IMR-90 (cell line): ENCODE data around the gene NECAB2. TPM values are rescaled to one million over a fixed set of nuclear protein-coding genes. Genes with fewer than 3 reads are reported as not detected.

ENCODE experiments used
- ATAC-seq: fragments of 200-7000 bp; cut with Tn5 transposase; 2 replicates; pipeline ENCODE4 v1.9.1; 2020; ENCODE audit warnings: low read depth, mild to moderate bottlenecking, moderate library complexity
- BruUV-seq: library from RNA; stranded (reverse); fragments of 400-500 nt; replicated peaks from 2 replicates; lab custom pipeline; 2021; lab: Mats Ljungman, UMichigan
- CTCF ChIA-PET: fragments of 300-600 bp; formaldehyde crosslinking; extraction: SDS; loops from one replicate; lab custom pipeline; 2021; ENCODE audit warnings: antibody characterized with exemption; lab: Yijun Ruan, JAX
- POLR2A ChIA-PET: fragments of 300-600 bp; sonication (Branson Sonifier 250); formaldehyde crosslinking; loops from one replicate; lab custom pipeline; 2022; ENCODE audit warnings: antibody characterized with exemption; ENCODE audit not compliant: unreplicated experiment; lab: Charles Lee
- DNase-seq: peaks from one replicate; pipeline ENCODE4 v3.0.0; 2013
- H2AFZ ChIP-seq: replicated peaks from 2 replicates; pipeline ENCODE3; 2013; ENCODE audit warnings: low read length, mild to moderate bottlenecking; ENCODE audit not compliant: poor library complexity
- H2AK5ac ChIP-seq: 2 replicates; pipeline ENCODE4 v1.6.1; 2013; ENCODE audit warnings: low read depth, low read length, inconsistent platforms
- H2AK9ac ChIP-seq: replicated peaks from 2 replicates; pipeline ENCODE3; 2013; ENCODE audit warnings: mild to moderate bottlenecking, low read depth, low read length, moderate library complexity; ENCODE audit not compliant: poor library complexity
- H2BK120ac ChIP-seq: 2 replicates; pipeline ENCODE4 v1.6.1; 2013; ENCODE audit warnings: low read depth, low read length, inconsistent platforms
- H2BK15ac ChIP-seq: 3 replicates; pipeline ENCODE4 v1.6.1; 2013; ENCODE audit warnings: low read depth, low read length, inconsistent platforms
- H2BK20ac ChIP-seq: 2 replicates; pipeline ENCODE4 v1.6.1; 2013; ENCODE audit warnings: low read depth, mild to moderate bottlenecking, inconsistent platforms, low read length, moderate library complexity
- H2BK5ac ChIP-seq: 2 replicates; pipeline ENCODE4 v1.6.1; 2013; ENCODE audit warnings: mild to moderate bottlenecking, low read depth, low read length, inconsistent platforms; ENCODE audit not compliant: poor library complexity, severe bottlenecking
- H3K14ac ChIP-seq: replicated peaks from 2 replicates; pipeline ENCODE4 v1.6.1; 2013; ENCODE audit warnings: low read depth, low read length, inconsistent platforms
- H3K18ac ChIP-seq: 2 replicates; pipeline ENCODE4 v1.6.1; 2013; ENCODE audit warnings: low read depth, low read length, control low read depth
- H3K23ac ChIP-seq: 2 replicates; pipeline ENCODE4 v1.6.1; 2013; ENCODE audit warnings: low read depth, low read length, inconsistent platforms
- H3K27ac ChIP-seq: 2 replicates; pipeline ENCODE4 v1.5.1; 2013; ENCODE audit warnings: mild to moderate bottlenecking, control low read depth, low read length; ENCODE audit not compliant: insufficient read depth
- H3K27me3 ChIP-seq: 2 replicates; pipeline ENCODE4 v1.6.1; 2013; ENCODE audit warnings: low read length; ENCODE audit not compliant: control insufficient read depth, insufficient read depth
- H3K36me3 ChIP-seq: 2 replicates; pipeline ENCODE4 v1.6.1; 2013; ENCODE audit warnings: low read length, mixed read lengths; ENCODE audit not compliant: control insufficient read depth, insufficient read depth
- H3K4ac ChIP-seq: 2 replicates; pipeline ENCODE4 v1.6.1; 2013; ENCODE audit warnings: low read depth, low read length, inconsistent platforms
- H3K4me1 ChIP-seq: 2 replicates; pipeline ENCODE4 v1.6.1; 2013; ENCODE audit warnings: low read length, mixed read lengths; ENCODE audit not compliant: control insufficient read depth, insufficient read depth
- H3K4me2 ChIP-seq: 2 replicates; pipeline ENCODE4 v1.6.1; 2013; ENCODE audit warnings: low read depth, mild to moderate bottlenecking, control low read depth, low read length, moderate library complexity
- H3K4me3 ChIP-seq: 2 replicates; pipeline ENCODE4 v1.5.1; 2013; ENCODE audit warnings: low read depth, mild to moderate bottlenecking, control low read depth, low read length, moderate library complexity; ENCODE audit not compliant: insufficient read depth
- H3K56ac ChIP-seq: 2 replicates; pipeline ENCODE4 v1.6.1; 2013; ENCODE audit warnings: low read length, inconsistent platforms; ENCODE audit not compliant: insufficient read depth; ENCODE audit errors: extremely low read depth
- H3K79me1 ChIP-seq, 2 experiments: 2 replicates each; pipeline ENCODE4 v1.6.1; 2013; ENCODE audit warnings: low read length in 2 of 2, inconsistent platforms in 1 of 2, low read depth in 1 of 2
- H3K9ac ChIP-seq: 2 replicates; pipeline ENCODE4 v1.6.1; 2013; ENCODE audit warnings: low read depth, low read length, control low read depth
- H3K9me1 ChIP-seq: 2 replicates; pipeline ENCODE4 v1.6.1; 2013; ENCODE audit warnings: low read length, inconsistent platforms; ENCODE audit not compliant: insufficient read depth
- H3K9me3 ChIP-seq: 2 replicates; pipeline ENCODE4 v1.6.1; 2013; ENCODE audit warnings: low read length; ENCODE audit not compliant: control insufficient read depth, insufficient read depth
- H4K20me1 ChIP-seq: 2 replicates; pipeline ENCODE4 v1.6.1; 2013; ENCODE audit warnings: low read length, inconsistent platforms; ENCODE audit not compliant: insufficient read depth
- H4K5ac ChIP-seq: 2 replicates; pipeline ENCODE4 v1.6.1; 2013; ENCODE audit warnings: mild to moderate bottlenecking, low read depth, low read length, control low read depth
- H4K8ac ChIP-seq, 2 experiments: 2 replicates each; pipeline ENCODE4 v1.6.1; 2013; ENCODE audit warnings: low read depth in 2 of 2, low read length in 2 of 2, control low read depth in 1 of 2, inconsistent platforms in 1 of 2
- H4K91ac ChIP-seq: 2 replicates; pipeline ENCODE4 v1.6.1; 2013; ENCODE audit warnings: low read depth, low read length, inconsistent platforms; ENCODE audit not compliant: insufficient read depth
- BHLHE40 ChIP-seq: fragments of 150-350 bp; IDR thresholded peaks from 2 replicates; pipeline ENCODE4 v1.6.1; 2016; ENCODE audit warnings: mild to moderate bottlenecking, low read depth, low read length
- CEBPB ChIP-seq: IDR thresholded peaks from 2 replicates; pipeline ENCODE4 v1.6.1; 2012; ENCODE audit warnings: low read depth, low read length, improper control_type of control experiment
- FOS ChIP-seq: fragments of 150-350 bp; IDR thresholded peaks from 2 replicates; pipeline ENCODE4 v1.6.1; 2016; ENCODE audit warnings: low read depth, low read length
- MAFK ChIP-seq: IDR thresholded peaks from 2 replicates; pipeline ENCODE4 v1.6.1; 2012; ENCODE audit warnings: low read depth, low read length, improper control_type of control experiment
- MXI1 ChIP-seq: IDR thresholded peaks from 2 replicates; pipeline ENCODE4 v1.6.1; 2012; ENCODE audit warnings: low read depth, mild to moderate bottlenecking, low read length, moderate library complexity, borderline replicate concordance
- NFE2L2 ChIP-seq: fragments of 150-350 bp; IDR thresholded peaks from 2 replicates; pipeline ENCODE4 v1.6.1; 2016; ENCODE audit warnings: low read depth, mild to moderate bottlenecking, low read length
- RFX5 ChIP-seq: IDR thresholded peaks from 2 replicates; pipeline ENCODE4 v1.8.0; 2012; ENCODE audit warnings: low read depth, mild to moderate bottlenecking, low read length, moderate library complexity
- SMC3 ChIP-seq: fragments of 150-350 bp; IDR thresholded peaks from 2 replicates; pipeline ENCODE4 v1.6.1; 2016; ENCODE audit warnings: low read depth, mild to moderate bottlenecking, antibody characterized with exemption, low read length, moderate library complexity
- WGBS, 2 experiments: methylation state at CpG; one replicate each; pipeline versions ENCODE4 v1.1.5 to v1.1.7; 2013; ENCODE audit warnings: missing lambda C conversion rate in 2 of 2; ENCODE audit not compliant: insufficient read length in 1 of 2; ENCODE audit errors: extremely low coverage in 2 of 2; 5-methylcytosine and 5-hydroxymethylcytosine counted together
- dilution Hi-C: fragments of 300-500 bp; cut with HindIII; formaldehyde crosslinking; loops from one replicate; pipeline ENCODE4 v1.14.3; 2018; ENCODE audit warnings: low sequenced_read_pairs; ENCODE audit not compliant: unreplicated experiment
- in situ Hi-C: fragments of 300-500 bp; cut with MboI; formaldehyde crosslinking; loops from 3 replicates; pipeline ENCODE4 v1.14.3; 2019; ENCODE audit warnings: low sequenced_read_pairs, inconsistent platforms, mixed read lengths
- intact Hi-C: fragments of 100-400 bp; cut with micrococcal nuclease; formaldehyde crosslinking; loops from 2 replicates; pipeline ENCODE4 v1.10.0; 2022
- polyA plus RNA-seq, 3 experiments: library from polyadenylated mRNA; depleted of rRNA; stranded (reverse); fragments of >200 nt; gene quantifications; 2 replicates each; pipeline ENCODE4 v1.2.3, GENCODE V29; 2012; ENCODE audit warnings: low replicate concordance in 1 of 3
- total RNA-seq: library from RNA; depleted of rRNA; stranded (reverse); fragments of >200 nt; gene quantifications from 2 replicates; pipeline ENCODE4 v1.2.3, GENCODE V29; 2012
- TF ChIP-seq, protein P1 (sequence below): fragments of 150-350 bp; IDR thresholded peaks from 2 replicates; pipeline ENCODE4 v1.6.1; 2017; ENCODE audit warnings: mild to moderate bottlenecking, antibody characterized with exemption, low read length, low read depth
- TF ChIP-seq, protein P2 (sequence below): conservative IDR thresholded peaks from 2 replicates; pipeline ENCODE4 v1.5.1; 2012; ENCODE audit warnings: mild to moderate bottlenecking, low read depth, low read length, improper control_type of control experiment

The NECAB2 gene
- total and polyA plus RNA-seq, 2 of the 4 experiments (the other 2 are of a cell fraction) = 0.27 TPM; not detected in 1

DNA sequence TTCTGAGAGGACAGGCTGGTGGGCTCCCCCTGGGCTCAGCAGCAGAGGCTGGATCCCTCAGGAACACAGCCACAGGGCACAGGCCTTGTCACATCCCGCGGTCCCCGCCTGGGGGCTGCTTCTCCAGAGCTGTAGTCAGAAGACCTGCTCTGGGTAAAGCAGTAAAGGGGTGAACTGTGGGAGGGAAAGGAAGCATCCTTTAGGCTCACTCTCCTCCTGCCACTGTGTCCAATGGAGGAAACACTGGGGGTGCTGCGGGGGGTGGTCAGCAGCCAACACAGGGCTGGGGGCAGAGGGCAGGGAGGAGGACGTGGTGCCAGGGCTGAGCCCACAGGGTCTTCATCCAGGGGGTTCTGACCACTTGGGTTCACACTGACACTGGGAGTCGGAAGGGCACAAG is 79.6 kb downstream of the NECAB2 start:
- H2BK20ac ChIP-seq = no peak overlapping the region
- H3K9me3 ChIP-seq = no peaks in the 10 kb centered on the region
- POLR2A ChIA-PET = no interaction called here
- H3K18ac ChIP-seq = no peak overlapping the region
- CTCF ChIA-PET = no interaction called here
- no peak overlapping the region for H3K56ac ChIP-seq
- H3K4me2 ChIP-seq = no peak overlapping the region
- H3K27ac ChIP-seq = no peak overlapping the region
- H2AFZ ChIP-seq = no peak overlapping the region
- H2AK5ac ChIP-seq = no peak overlapping the region
- H3K27me3 ChIP-seq = peaks cover 12% of the 10 kb centered on the region
- H2BK5ac ChIP-seq = no peak overlapping the region
- no peak overlapping the region for H3K4me3 ChIP-seq
- no peak overlapping the region for H3K14ac ChIP-seq
- 100% methylated on average over 1 of the region's 6 CpGs; no CpG with 5 or more reads in 1 of the 2 experiments for WGBS, 2 experiments
- no peak for ATAC-seq
- no peak overlapping the region for H4K91ac ChIP-seq
- H3K9ac ChIP-seq = no peak overlapping the region
- no peak for DNase-seq
- no peak overlapping the region for H4K5ac ChIP-seq
- H4K20me1 ChIP-seq = 0 out of 2 replicates have a peak, but pooled peaks cover 3% of the 10 kb centered on the region
- dilution Hi-C loops (no loop called here), intact Hi-C loops (no loop called here), in situ Hi-C loops (no loop called here)
- no peaks in the 10 kb centered on the region for H3K4me1 ChIP-seq
- H3K9me1 ChIP-seq = no peaks in the 10 kb centered on the region
- H3K79me1 ChIP-seq = no peaks in the 10 kb centered on the region
- no peak overlapping the region for H4K8ac ChIP-seq
- no peak overlapping the region for H3K4ac ChIP-seq
- H2AK9ac ChIP-seq = no peak overlapping the region
- peaks cover 12% of the 10 kb centered on the region for H3K36me3 ChIP-seq
- no peak overlapping the region for H2BK120ac ChIP-seq
- no TSS peak for BruUV-seq
- TF ChIP-seq MAFK (no peak), SMC3 (no peak), BHLHE40 (no peak), RFX5 (no peak), FOS (no peak), MXI1 (no peak), NFE2L2 (no peak), CEBPB (no peak)
- TF ChIP-seq, protein P1, sequence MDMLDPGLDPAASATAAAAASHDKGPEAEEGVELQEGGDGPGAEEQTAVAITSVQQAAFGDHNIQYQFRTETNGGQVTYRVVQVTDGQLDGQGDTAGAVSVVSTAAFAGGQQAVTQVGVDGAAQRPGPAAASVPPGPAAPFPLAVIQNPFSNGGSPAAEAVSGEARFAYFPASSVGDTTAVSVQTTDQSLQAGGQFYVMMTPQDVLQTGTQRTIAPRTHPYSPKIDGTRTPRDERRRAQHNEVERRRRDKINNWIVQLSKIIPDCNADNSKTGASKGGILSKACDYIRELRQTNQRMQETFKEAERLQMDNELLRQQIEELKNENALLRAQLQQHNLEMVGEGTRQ = no peak
- TF ChIP-seq, protein P2, sequence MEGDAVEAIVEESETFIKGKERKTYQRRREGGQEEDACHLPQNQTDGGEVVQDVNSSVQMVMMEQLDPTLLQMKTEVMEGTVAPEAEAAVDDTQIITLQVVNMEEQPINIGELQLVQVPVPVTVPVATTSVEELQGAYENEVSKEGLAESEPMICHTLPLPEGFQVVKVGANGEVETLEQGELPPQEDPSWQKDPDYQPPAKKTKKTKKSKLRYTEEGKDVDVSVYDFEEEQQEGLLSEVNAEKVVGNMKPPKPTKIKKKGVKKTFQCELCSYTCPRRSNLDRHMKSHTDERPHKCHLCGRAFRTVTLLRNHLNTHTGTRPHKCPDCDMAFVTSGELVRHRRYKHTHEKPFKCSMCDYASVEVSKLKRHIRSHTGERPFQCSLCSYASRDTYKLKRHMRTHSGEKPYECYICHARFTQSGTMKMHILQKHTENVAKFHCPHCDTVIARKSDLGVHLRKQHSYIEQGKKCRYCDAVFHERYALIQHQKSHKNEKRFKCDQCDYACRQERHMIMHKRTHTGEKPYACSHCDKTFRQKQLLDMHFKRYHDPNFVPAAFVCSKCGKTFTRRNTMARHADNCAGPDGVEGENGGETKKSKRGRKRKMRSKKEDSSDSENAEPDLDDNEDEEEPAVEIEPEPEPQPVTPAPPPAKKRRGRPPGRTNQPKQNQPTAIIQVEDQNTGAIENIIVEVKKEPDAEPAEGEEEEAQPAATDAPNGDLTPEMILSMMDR = no peak
- H3K23ac ChIP-seq = no peak overlapping the region
- H2BK15ac ChIP-seq = no peak overlapping the region
